DMS 273 (cell line): ENCODE data around the gene TAF4.
"Not testable (repeated sequence)": the region's sequence is repeated elsewhere in the genome, so short reads cannot be mapped to it uniquely, and the experiment has no call there.

Source experiments
- DNase-seq: peaks from one replicate; lab custom pipeline; 2025; ENCODE audit not compliant: unreplicated experiment; lab: John Stamatoyannopoulos, UW

The TAF4 gene

DNA sequence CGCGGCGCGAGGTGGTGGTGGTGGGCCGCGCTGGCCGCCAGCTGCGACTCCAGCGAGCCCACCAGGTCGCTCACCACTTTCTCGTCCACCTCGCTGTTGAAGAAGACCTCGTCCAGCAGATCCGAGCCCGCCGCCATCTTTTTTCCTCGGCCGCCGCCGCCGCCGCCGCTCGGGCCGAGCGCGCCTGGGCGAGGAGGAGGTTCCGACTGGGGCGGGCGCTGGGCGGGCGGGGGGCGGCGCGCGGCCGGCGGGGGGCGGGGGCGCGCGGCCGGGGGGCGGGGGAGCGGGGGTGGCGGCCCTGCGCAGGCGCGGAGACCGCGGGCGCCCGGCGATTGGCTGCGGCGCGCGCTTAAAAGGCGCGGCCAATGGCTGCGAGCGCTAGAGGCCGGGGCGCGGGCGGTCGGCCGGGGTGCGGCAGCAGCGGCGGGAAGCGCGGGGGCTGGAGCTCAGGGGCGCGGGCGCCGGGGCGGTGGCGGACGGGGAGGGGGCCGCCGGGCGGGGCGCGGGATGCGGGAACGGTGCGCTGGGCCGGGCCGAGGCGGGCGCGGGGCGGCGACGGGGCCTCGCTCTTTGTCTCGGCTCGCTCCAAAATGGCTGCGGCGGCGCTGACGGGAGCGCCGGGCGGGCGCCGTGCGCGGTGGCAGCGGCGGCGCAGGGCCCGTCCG lies at the start of gene TAF4:
Gene TAF4 (minus strand): TSS at position 208 of the 665 bp plus-strand sequence. CDS start 71 bp downstream, at position 137.
- DNase-seq, result peak; percentile 89

GRCh38 chr20:62114894-62115293 lies 49.2 kb upstream of the TAF4 start:
- no peak for DNase-seq

GRCh38 chr20:62112368-62112767 lies 46.7 kb upstream of the TAF4 start:
- no peak for DNase-seq

GRCh38 chr20:62111148-62111547 lies 45.5 kb upstream of the TAF4 start:
- no peak for DNase-seq

DNA sequence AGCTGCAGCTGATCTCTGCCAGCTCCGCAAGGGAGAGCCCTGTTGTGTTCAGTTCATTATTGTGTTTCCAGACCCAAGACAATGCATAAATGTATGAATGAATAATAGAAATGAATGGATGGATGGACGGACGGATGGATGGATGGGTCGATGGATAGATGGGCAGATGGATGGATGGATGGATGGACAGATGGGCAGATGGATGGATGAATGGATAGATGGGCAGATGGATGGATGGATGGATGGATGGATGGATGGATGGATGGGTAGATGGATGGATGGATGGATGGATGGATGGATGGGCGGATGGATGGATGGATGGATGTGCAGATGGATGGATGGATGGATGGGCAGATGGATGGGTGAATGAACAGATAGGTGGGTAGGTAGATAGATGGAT lies 39.9 kb upstream of the TAF4 start:
- DNase-seq, result no peak

- no peak for DNase-seq
Measured at GRCh38 chr20:62104791-62105345, 39.2 kb upstream of the TAF4 start.

DNA sequence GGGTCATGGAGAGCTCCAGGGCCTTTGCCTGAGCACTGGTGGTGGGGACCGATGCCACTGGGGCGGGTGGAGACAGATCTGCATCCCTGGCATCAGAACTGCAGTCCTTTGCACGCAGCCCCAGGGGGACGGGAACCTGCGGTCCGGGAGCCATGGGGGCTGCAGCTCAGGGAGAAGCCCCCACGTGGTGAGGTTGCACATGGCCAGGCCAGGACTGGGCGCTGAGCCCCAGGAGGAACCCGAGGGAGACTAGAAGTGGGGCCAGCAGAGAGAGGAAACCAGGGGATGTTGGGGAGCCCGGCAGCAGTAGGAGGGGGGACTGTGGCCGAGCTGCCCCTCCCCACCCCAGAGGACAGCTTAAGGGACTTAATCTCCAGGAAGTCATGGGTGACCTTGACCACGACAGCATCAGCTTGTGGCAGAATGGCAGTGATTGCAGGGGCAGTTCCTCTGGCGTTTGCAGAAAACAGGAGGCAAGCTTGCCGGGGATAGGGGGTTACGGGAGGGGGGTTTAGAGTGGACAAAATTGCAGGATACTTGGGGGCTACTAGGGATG lies 38.6 kb upstream of the TAF4 start:
- DNase-seq, result no peak

DNA sequence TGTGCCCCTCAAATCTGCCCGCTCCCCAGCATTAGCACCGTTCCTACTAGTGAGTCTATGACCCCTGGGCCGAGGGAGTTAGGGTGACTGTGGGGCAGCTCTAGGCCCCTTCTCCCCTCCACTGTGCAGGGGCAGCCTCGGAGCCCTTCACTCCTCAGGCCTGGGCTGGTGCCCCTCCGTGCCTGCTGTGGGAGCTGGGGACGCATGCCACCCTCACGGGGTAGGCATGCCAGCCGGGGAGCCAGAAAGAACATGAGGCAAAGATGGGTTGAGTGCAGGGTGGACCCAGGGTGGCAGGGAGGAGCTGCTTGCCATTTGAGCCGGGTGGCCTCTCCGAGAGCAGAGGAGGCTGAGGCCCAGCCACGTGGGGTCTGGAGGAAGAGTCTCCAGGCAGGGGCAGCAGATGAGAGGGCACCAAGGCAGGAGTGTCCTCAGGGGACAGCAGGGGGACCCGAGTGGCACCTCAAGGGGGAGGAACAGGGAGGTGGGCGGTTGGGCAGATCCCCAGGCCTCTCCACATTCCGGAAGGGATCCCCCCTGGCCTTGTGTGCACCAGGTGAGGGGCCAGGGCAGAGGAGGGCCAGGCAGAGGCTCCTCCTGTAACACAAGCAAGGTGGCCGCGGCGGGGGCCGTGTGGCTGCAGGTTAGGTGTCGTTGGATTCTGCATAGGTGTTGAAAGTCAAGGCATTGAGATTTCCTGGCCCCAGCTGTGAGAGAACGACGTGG lies 38.0 kb upstream of the TAF4 start:
- no peak for DNase-seq

GRCh38 chr20:62101078-62101477 lies 35.4 kb upstream of the TAF4 start:
- no peak for DNase-seq

- DNase-seq, result no peak
Measured at GRCh38 chr20:62097881-62098407, 32.3 kb upstream of the TAF4 start.

GRCh38 chr20:62096421-62097380 lies 31.0 kb upstream of the TAF4 start:
- no peak for DNase-seq

DNA sequence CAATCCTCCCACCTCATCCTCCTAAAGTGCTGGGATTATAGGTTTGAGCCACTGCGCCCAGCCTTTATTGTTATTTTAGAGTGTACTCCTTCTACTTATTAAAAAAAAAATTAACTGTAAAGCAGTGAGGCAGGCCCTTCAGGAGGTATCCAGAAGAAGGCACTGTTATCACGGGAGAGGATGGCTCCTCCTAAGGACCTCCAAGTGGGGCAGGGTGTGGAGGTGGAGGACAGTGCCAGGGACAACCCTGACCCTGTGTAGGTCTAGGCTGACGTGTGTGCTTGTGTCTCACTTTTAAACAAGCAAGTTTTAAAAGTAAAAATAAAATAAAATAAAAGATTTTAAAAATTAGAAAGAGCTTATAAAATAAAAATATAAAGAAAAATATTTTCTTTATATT lies 23.7 kb upstream of the TAF4 start:
- no peak for DNase-seq

DNA sequence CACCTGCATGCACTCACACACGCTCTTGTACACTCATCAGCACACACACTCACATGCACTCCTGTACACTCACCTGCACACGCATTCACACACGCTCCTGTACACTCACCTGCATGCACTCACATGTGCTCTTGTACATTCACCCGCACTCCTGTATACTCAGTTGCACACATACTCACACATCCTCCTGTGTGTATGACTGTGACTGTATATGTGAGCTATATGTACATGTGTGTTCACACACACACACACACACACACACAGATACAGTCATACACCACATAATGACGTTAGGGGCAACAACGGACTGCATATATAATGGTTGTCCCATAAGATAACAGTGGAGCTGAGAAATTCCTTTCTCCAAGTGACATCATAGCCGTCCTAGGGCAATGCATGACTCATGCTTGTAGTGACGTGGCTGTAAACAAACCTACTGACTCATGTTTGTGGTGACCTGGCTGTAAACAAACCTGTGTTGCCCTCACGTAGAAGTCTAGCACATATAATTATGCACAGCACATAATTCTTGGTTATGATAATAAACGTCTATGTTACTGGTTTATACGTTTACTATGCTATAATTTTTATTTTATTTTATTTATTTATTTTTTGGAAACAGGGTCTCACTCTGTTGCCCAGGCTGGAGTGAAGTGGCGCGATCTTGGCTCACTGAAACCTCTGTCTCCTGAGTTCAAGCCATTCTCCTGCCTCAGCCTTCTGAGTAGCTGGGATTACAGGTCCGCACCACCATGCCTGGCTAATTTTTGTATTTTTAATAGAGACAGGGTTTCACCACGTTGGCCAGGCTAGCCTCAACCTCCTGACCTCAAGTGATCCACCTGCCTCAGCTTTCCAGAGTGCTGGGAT lies 22.8 kb upstream of the TAF4 start:
- peak; percentile 26 for DNase-seq

DNA sequence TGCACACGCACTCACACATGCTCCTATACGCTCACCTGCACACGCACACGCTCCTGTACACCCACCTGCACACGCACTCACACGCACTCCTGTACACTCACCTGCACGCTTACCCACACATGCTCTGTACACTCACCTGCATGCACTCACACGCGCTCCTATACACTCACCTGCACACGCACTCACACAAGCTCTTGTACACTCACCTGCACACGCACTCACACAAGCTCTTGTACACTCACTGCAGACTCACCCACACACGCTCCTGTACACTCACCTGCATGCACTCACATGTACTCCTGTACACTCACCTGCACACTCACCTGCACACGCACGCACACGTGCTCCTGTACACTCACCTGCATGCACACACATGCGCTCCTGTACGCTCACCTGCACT lies 22.0 kb upstream of the TAF4 start:
- DNase-seq, result no peak

GRCh38 chr20:62087227-62087626 lies 21.5 kb upstream of the TAF4 start:
- peak; percentile 45 for DNase-seq

GRCh38 chr20:62085206-62085605 lies 19.5 kb upstream of the TAF4 start:
- no peak for DNase-seq

GRCh38 chr20:62084224-62084623 lies 18.5 kb upstream of the TAF4 start:
- DNase-seq, result not testable (repeated sequence)

DNA sequence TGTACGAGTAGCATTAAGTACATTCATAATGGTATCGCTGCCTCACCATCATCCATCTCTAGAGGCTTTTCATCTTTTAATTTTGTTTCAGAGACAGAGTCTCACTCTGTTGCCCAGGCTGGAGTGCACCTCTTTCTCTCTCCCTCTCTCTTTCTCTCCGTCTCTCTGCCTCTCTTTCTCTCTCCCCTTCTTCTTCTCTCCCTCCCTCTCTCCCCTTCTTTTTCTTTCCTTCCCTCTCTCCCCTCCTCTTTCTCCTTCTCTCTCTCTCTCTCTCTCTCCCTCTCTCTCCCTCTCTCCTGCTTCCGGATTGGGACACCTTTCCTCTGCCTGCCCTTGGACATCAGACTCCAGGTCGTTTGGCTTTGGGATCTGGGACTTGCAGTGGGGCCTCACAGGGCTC lies 17.6 kb upstream of the TAF4 start:
- DNase-seq, result no peak

DNA sequence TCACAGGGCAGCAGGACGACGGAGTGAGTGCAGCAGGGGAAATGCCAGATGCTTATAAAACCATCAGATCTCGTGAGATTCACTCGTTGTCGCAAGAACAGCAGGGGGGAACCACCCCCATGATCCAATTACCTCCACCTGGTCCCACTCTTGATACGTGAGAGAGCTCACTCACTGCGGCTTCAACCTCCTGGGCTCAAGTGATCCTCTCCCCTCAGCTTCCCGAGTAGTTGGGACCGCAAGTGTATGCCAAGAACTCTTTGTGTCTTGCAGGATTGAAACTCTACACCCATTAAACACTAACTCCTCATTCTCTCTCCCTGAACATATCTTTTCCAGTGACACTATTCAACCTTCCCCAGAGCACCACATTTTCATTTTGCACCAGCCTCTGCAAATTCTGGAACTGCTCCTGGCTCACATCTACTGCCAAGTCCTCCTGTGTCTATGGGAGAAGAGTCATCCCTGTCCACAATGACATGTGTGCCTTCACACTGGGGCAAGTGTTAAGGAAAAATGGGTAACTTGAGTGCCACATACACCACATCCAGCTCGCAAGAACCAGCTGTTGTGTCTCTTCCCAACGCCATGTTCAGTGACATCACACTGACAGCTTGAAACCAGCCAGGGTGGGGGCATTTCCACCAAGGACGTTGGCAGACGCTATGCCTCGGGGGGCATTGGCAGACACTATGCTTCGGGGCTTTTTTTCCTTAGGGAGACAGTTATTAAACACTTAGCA lies 14.7 kb upstream of the TAF4 start:
- peak; percentile 69 for DNase-seq
